ENCODE results near the gene YRDC.

Gene YRDC

GRCh38 chr1:37764414-37764825 lies 43.6 kb downstream of the YRDC start:
- Mint-ChIP-seq H3K9me3 (peaks cover 3% of the 10 kb centered on the region), H3K27ac (no peak overlapping the region), H3K4me3 (no peak overlapping the region), H3K36me3 (peaks cover 6% of the 10 kb centered on the region), H3K4me1 (peaks cover 28% of the 10 kb centered on the region), H3K27me3 (peaks cover 70% of the 10 kb centered on the region)
- no peak for ATAC-seq

- Mint-ChIP-seq H3K27me3 (peaks cover 64% of the 10 kb centered on the region), H3K36me3 (peaks cover 6% of the 10 kb centered on the region), H3K4me1 (peaks cover 28% of the 10 kb centered on the region), H3K9me3 (peaks cover 3% of the 10 kb centered on the region), H3K27ac (no peak overlapping the region), H3K4me3 (no peak overlapping the region)
- no peak for ATAC-seq
Observed at GRCh38 chr1:37763791-37764413, 44.1 kb downstream of the YRDC start.

- peaks cover 28% of the 10 kb centered on the region for H3K4me1 Mint-ChIP-seq
- H3K4me3 Mint-ChIP-seq: no peak overlapping the region
- H3K9me3 Mint-ChIP-seq: peaks cover 3% of the 10 kb centered on the region
- peaks cover 6% of the 10 kb centered on the region for H3K36me3 Mint-ChIP-seq
- H3K27me3 Mint-ChIP-seq: peaks cover 52% of the 10 kb centered on the region
- ATAC-seq: no peak
- no peak overlapping the region for H3K27ac Mint-ChIP-seq
Observed at GRCh38 chr1:37762516-37762915, 45.5 kb downstream of the YRDC start.

GRCh38 chr1:37761416-37762095 lies 46.5 kb downstream of the YRDC start:
- Mint-ChIP-seq H3K4me1 (peaks cover 25% of the 10 kb centered on the region), H3K27ac (no peak overlapping the region), H3K4me3 (no peak overlapping the region), H3K36me3 (peaks cover 6% of the 10 kb centered on the region), H3K27me3 (peaks cover 46% of the 10 kb centered on the region), H3K9me3 (peaks cover 3% of the 10 kb centered on the region)
- ATAC-seq: no peak

- H3K4me3 Mint-ChIP-seq: no peak overlapping the region
- peaks cover 1% of the 10 kb centered on the region for H3K36me3 Mint-ChIP-seq
- ATAC-seq: no peak
- H3K27ac Mint-ChIP-seq: no peak overlapping the region
- peaks cover 4% of the 10 kb centered on the region for H3K4me1 Mint-ChIP-seq
- H3K9me3 Mint-ChIP-seq: no peaks in the 10 kb centered on the region
- H3K27me3 Mint-ChIP-seq: peaks cover 25% of the 10 kb centered on the region
Observed at GRCh38 chr1:37759451-37759850, 48.6 kb downstream of the YRDC start.

GRCh38 chr1:37755951-37756560 lies 52.0 kb downstream of the YRDC start:
- Mint-ChIP-seq H3K27me3 (peaks cover 28% of the 10 kb centered on the region), H3K4me1 (peaks cover 8% of the 10 kb centered on the region), H3K9me3 (no peaks in the 10 kb centered on the region), H3K4me3 (no peak overlapping the region), H3K27ac (no peak overlapping the region), H3K36me3 (no peaks in the 10 kb centered on the region)
- ATAC-seq: no peak

GRCh38 chr1:37755290-37755689 lies 52.7 kb downstream of the YRDC start:
- no peak overlapping the region for H3K27ac Mint-ChIP-seq
- H3K27me3 Mint-ChIP-seq: peaks cover 36% of the 10 kb centered on the region
- H3K4me3 Mint-ChIP-seq: no peak overlapping the region
- peaks cover 8% of the 10 kb centered on the region for H3K4me1 Mint-ChIP-seq
- no peaks in the 10 kb centered on the region for H3K9me3 Mint-ChIP-seq
- H3K36me3 Mint-ChIP-seq: no peaks in the 10 kb centered on the region
- ATAC-seq: peak; percentile 64

- peaks cover 8% of the 10 kb centered on the region for H3K4me1 Mint-ChIP-seq
- H3K27me3 Mint-ChIP-seq: peaks cover 52% of the 10 kb centered on the region
- H3K27ac Mint-ChIP-seq: no peak overlapping the region
- H3K4me3 Mint-ChIP-seq: peak overlapping the region; percentile 32
- no peaks in the 10 kb centered on the region for H3K9me3 Mint-ChIP-seq
- no peak for ATAC-seq
- no peaks in the 10 kb centered on the region for H3K36me3 Mint-ChIP-seq
Observed at GRCh38 chr1:37753473-37754321, 54.3 kb downstream of the YRDC start.
